Upper lobe of left lung (tissue), 6 donors: ENCODE data around the gene RIPOR1. TPM values are rescaled to one million over a fixed set of nuclear protein-coding genes. Genes with fewer than 3 reads are reported as not detected.

Experiments
- ATAC-seq, 2 donors: fragments of 200-7000 bp; cut with Tn5 transposase; one replicate each; pipeline ENCODE4 v1.9.1; 2022; ENCODE audit warnings: mild to moderate bottlenecking in 2 of 2, moderate library complexity in 2 of 2; ENCODE audit not compliant: low FRiP score in 2 of 2
- DNase-seq, 2 donors: peaks; one replicate each; pipeline ENCODE4 v3.0.0-alpha.2; 2019 to 2020
- H3K27ac ChIP-seq, 4 donors: fragments of 200-600 bp; sonication (generic); one replicate each; pipeline ENCODE4 v1.5.1; 2016 to 2019
- H3K27me3 ChIP-seq, 4 donors: fragments of 200-600 bp; sonication (generic); one replicate each; pipeline ENCODE4 v1.5.1; 2017 to 2019
- H3K36me3 ChIP-seq, 4 donors: fragments of 200-600 bp; sonication (generic); one replicate each; pipeline ENCODE4 v1.5.1; 2016 to 2019
- H3K4me1 ChIP-seq, 4 donors: fragments of 200-600 bp; sonication (generic); one replicate each; pipeline ENCODE4 v1.5.1; 2018 to 2019
- H3K4me3 ChIP-seq, 4 donors: fragments of 200-600 bp; sonication (generic); one replicate each; pipeline ENCODE4 v1.5.1; 2017 to 2019; ENCODE audit warnings: mild to moderate bottlenecking in 2 of 4, moderate library complexity in 1 of 4
- H3K9me3 ChIP-seq, 4 donors: fragments of 200-600 bp; sonication (generic); one replicate each; pipeline ENCODE4 v1.5.1; 2018 to 2019
- EP300 ChIP-seq, 4 donors: sonication (generic); formaldehyde crosslinking; IDR thresholded peaks; one replicate each; pipeline ENCODE4 v1.5.1; 2017; ENCODE audit warnings: antibody characterized with exemption in 4 of 4, control low read depth in 2 of 4
- POLR2A ChIP-seq, 4 donors: fragments of 450-650 bp; IDR thresholded peaks; one replicate each; pipeline ENCODE4 v1.5.1; 2016 to 2017; ENCODE audit warnings: antibody characterized with exemption in 4 of 4, mild to moderate bottlenecking in 2 of 4
- POLR2AphosphoS5 ChIP-seq, 2 donors: sonication (generic); formaldehyde crosslinking; IDR thresholded peaks; one replicate each; pipeline ENCODE4 v1.5.1; 2017; ENCODE audit warnings: antibody characterized with exemption in 2 of 2
- WGBS, 2 donors: methylation state at CpG; one replicate each; pipeline ENCODE4 v1.1.5; 2017 to 2018; 5-methylcytosine and 5-hydroxymethylcytosine counted together
- total RNA-seq, 6 donors: library from RNA; depleted of rRNA in 4 of 6; stranded (reverse); fragments of >200 nt in 4 of 6; gene quantifications; one replicate each; pipeline versions ENCODE4 v1.1.0 to v1.2.1, GENCODE V29; 2016 to 2021
- TF ChIP-seq, protein P1 (sequence below), 6 experiments: fragments of 450-650 bp in 4 of 6; fragments of 200-600 bp in 2 of 6; sonication (generic) in 2 of 6; IDR thresholded peaks; one replicate each; pipeline ENCODE4 v1.5.1; 2016 to 2019; ENCODE audit warnings: antibody characterized with exemption in 6 of 6
- donor health status: DM: no; HTN: no; CAD: no; lungs with moderate emphysema.
- donor health status: DM: no; HTN: yes; CAD: no; lungs with severe emphysema.

RIPOR1 gene
- total RNA-seq, 6 donors from 2014 or later, result 76.9 to 183 (median 113) TPM

DNA sequence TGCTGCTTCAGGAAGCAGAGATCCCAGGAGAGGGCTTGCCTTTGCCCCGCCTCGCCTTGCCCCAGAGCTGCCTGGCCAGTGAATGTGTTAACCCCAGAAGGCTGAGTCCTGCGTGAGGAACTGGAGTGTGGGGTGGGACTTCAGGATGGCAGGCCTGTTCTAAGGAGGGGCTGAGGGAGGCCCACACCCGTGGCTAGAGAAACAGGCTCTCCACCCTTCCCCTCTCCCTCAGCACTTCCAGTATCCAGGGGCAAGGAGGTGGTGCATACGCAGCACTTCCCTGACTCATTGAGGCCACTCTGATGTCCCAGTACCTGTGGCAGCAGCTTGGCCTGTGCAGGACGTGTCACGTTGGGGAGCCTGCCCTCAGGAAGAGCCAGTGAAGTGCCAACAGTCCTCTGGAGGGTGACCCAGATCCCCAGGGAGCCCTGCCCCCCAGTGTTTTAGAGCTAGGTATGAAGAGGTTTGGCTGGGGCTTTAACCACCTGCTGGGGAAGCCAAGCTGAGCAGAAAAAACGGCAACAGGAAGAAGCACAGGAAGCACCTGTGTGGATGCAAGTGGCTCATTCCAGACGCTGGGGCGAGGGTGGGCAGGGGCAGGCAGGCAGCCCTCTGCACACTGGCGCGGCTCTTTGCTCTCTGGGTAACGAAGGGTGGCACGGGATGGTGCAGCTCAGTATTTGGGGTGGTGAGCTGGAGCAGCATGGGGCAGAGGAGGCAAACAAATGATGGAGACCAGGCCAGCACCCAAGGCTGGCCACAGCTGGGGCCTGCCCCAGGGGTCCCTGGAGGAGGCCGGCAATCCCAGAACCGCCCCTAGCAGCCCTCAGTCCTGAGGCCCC lies 19.0 kb downstream of the RIPOR1 start:
- peaks cover 18 to 62% (median 51%) of the 10 kb centered on the region in 4 donors for H3K36me3 ChIP-seq
- 40 to 48% methylated on average over 12 to 16 of the region's 16 CpGs for WGBS, 2 donors
- no peak for DNase-seq
- no peaks in the 10 kb centered on the region for H3K9me3 ChIP-seq
- TF ChIP-seq, protein P1, sequence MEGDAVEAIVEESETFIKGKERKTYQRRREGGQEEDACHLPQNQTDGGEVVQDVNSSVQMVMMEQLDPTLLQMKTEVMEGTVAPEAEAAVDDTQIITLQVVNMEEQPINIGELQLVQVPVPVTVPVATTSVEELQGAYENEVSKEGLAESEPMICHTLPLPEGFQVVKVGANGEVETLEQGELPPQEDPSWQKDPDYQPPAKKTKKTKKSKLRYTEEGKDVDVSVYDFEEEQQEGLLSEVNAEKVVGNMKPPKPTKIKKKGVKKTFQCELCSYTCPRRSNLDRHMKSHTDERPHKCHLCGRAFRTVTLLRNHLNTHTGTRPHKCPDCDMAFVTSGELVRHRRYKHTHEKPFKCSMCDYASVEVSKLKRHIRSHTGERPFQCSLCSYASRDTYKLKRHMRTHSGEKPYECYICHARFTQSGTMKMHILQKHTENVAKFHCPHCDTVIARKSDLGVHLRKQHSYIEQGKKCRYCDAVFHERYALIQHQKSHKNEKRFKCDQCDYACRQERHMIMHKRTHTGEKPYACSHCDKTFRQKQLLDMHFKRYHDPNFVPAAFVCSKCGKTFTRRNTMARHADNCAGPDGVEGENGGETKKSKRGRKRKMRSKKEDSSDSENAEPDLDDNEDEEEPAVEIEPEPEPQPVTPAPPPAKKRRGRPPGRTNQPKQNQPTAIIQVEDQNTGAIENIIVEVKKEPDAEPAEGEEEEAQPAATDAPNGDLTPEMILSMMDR (IDR thresholded peaks at IDR 0.05), result no peak
- TF ChIP-seq POLR2A (IDR thresholded peaks at IDR 0.05) (peak in 1 of 4 donors; percentile 5), EP300 (IDR thresholded peaks at IDR 0.05) (no peak), POLR2AphosphoS5 (IDR thresholded peaks at IDR 0.05) (peak in 1 of 2 donors; percentile 17)
- no peaks in the 10 kb centered on the region for H3K27me3 ChIP-seq
- peak overlapping the region; percentile 19 to 67 (median 54) for H3K27ac ChIP-seq
- peak in 1 of 2 donors; percentile 5 for ATAC-seq
- H3K4me1 ChIP-seq, result peaks cover 22 to 57% (median 56%) of the 10 kb centered on the region in 4 donors
- H3K4me3 ChIP-seq, result no peak overlapping the region

DNA sequence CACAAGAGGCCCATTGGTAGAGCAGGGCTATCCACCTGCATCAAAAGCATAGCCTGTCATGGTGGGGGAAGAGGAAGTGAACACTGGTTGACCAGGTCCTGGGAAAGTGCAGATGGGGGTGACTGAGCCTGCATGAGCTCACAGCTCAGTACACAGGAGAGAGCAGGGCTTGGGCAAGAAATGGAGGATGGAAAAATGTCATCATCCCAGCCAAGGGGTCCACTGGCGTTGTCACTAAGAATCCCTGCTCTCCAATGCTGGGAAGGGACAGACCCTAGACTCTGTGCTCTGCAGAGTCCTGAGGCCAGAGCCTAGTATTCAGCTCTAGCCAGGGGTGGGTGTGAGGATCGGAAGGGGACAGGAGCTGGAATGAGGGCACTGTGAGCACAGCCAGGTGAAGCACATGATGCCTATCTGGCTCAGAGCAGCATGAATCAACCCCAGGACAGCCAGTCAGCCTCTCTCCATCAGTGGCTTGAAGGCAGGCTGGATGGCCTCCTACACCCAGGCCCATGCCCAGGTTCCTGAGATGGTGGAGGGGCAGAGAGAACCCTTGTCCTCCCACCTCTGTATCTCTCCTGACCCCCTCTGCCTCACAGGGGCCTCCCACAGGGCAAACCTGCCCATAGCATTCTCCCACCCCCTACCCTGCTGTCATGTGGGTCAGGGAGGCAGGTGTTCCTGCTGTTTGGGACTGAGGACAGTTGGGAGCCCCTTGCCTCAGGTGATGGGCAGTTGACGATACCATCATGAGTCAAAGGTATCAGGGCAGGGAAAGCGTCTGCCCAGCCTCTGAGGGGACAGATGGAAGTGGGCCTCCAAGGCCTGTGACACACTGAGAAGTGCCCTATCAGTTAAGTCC lies 19.9 kb downstream of the RIPOR1 start:
- no peaks in the 10 kb centered on the region for H3K9me3 ChIP-seq
- TF ChIP-seq POLR2AphosphoS5 (IDR thresholded peaks at IDR 0.05), result no peak
- TF ChIP-seq POLR2A (IDR thresholded peaks at IDR 0.05), result no peak
- TF ChIP-seq, protein P1 (IDR thresholded peaks at IDR 0.05), result no peak
- no peak for TF ChIP-seq EP300 (IDR thresholded peaks at IDR 0.05)
- no peak for ATAC-seq

DNA sequence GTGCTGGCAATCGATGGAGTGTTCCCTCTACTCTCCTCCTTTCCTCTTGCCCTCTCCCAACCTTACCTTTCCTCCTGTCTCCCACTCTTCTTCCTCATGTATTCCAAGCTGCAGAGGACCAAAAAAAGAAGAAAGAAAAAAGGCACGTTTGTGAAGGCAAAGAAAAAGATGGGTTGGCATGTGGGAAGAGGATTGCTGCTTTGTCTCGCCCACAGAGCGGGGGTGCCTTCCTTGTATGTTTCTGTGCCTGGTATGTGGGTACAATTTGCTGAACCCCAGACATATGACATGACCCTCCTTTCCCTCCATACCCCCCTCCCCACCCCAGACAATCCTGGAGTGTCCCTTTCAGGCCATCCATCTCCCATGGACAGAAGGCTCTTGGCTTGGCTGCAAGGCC lies 20.6 kb downstream of the RIPOR1 start:
- Histone ChIP-seq H3K4me3 (no peak overlapping the region), H3K36me3 (peaks cover 11 to 46% (median 36%) of the 10 kb centered on the region in 4 donors), H3K27ac (peak overlapping the region in 2 of 4 donors; percentile 7 to 67), H3K9me3 (no peaks in the 10 kb centered on the region), H3K4me1 (peaks cover 24 to 54% (median 45%) of the 10 kb centered on the region in 4 donors), H3K27me3 (no peaks in the 10 kb centered on the region)
- 77 to 78% methylated on average over 4 of the region's 4 CpGs for whole genome bisulfite sequencing, 2 donors
- no peak for TF ChIP-seq POLR2AphosphoS5 (IDR thresholded peaks at IDR 0.05)
- TF ChIP-seq POLR2A (IDR thresholded peaks at IDR 0.05), result no peak
- TF ChIP-seq, protein P1 (IDR thresholded peaks at IDR 0.05), result no peak
- no peak for TF ChIP-seq EP300 (IDR thresholded peaks at IDR 0.05)
- no peak for ATAC-seq
- no peak for DNase-seq

More for the DNA sequence above, 19.9 kb downstream of the RIPOR1 start:
- WGBS, 2 donors, result 86 to 94% methylated on average over 2 to 4 of the region's 4 CpGs
- DNase-seq, result no peak
- peaks cover 24 to 57% (median 53%) of the 10 kb centered on the region in 4 donors for H3K4me1 ChIP-seq
- peak overlapping the region in 3 of 4 donors; percentile 46 to 67 (median 61) for H3K27ac ChIP-seq
- H3K4me3 ChIP-seq, result no peak overlapping the region
- H3K27me3 ChIP-seq, result no peaks in the 10 kb centered on the region
- H3K36me3 ChIP-seq, result peaks cover 14 to 53% (median 43%) of the 10 kb centered on the region in 4 donors

DNA sequence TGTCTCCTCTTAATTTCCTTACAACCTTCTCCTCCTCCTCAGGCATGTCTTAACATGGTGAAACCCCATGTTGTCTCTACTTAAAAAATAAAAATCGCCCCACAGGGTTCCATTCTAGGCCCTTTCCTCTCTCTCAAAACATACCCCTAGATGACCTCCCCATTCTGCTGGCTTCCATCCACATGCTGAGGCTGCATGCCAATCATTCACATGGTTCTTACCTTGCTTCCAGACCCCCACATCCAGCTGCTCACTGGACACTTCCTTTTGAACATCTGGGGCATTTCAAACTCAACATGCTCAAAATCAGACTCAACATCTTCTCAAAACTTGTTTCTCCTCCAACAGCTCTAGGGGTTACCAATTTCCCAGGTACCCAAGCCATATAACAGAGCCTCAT lies 21.3 kb downstream of the RIPOR1 start:
- DNase-seq (no peak), ATAC-seq (no peak)
- no peak overlapping the region for H3K4me3 ChIP-seq
- peak overlapping the region in 2 of 4 donors; percentile 7 to 67 for H3K27ac ChIP-seq
- H3K4me1 ChIP-seq, result peaks cover 19 to 47% (median 39%) of the 10 kb centered on the region in 4 donors
- TF ChIP-seq EP300 (IDR thresholded peaks at IDR 0.05), result no peak
- no peak for TF ChIP-seq POLR2A (IDR thresholded peaks at IDR 0.05)
- TF ChIP-seq, protein P1 (IDR thresholded peaks at IDR 0.05), result no peak
- no peak for TF ChIP-seq POLR2AphosphoS5 (IDR thresholded peaks at IDR 0.05)
- no peaks in the 10 kb centered on the region for H3K9me3 ChIP-seq
- no peaks in the 10 kb centered on the region for H3K27me3 ChIP-seq
- 56 to 58% methylated on average over 1 of the region's 1 CpG for WGBS, 2 donors
- H3K36me3 ChIP-seq, result peaks cover 8 to 39% (median 29%) of the 10 kb centered on the region in 4 donors
